ENCODE measurements around the gene KLHL1.

The KLHL1 gene

DNA sequence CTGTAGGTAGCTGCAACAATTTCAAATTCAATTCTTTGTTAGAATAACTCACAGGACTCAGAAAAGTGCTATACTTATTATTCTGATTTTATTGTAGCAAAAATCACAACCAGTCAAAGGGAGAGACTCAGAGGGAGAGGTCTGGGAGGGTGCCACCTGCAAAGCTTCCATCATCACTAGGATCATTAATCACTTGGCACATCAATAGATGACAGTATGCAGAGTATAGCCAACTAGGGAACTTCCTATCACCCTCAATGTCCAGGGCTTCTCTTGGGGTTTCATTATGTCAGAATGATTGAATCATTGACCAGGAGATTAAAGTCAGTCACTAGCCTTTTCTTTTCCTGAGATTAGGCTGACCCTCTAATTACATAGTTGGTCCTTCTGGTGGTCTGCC is 432.0 kb downstream of the KLHL1 start:
- DNase-seq = no peak

DNA sequence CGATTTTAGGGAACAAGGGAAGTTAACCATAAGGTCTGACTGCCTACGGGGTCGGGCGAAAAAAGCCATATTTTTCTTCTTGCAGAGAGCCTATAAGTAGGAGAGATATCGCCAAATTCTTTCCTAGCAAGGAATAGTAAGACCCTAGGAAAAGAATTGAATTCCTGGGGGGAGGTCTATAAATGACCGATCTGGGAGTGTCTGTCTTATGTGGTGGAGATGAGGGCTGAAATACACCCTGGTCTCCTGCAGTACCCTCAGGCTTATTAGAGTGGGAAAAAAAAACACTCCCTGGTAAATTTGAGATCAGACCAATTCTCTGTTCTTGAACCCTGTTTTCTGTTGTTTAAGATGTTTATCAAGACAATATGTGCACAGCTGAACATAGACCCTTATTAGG is 448.1 kb downstream of the KLHL1 start:
- DNase-seq = no peak

DNA sequence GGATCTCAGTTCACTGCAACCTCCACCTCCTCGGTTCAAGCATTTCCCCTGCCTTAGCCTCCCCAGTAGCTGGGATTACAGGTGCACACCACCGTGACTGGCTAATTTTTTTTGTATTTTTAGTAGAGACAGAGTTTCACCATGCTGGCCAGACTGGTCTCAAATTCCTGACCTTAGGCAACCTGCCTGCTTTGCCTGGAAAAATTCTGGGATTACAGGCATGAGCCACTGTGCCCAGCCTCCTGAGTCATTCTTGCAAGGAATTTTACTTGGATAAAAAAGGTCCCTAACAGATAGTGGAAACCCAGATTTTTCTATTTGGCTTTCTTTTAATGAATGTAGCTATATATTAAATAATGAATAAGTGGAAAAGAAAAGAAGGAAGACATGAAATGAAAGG is 450.6 kb downstream of the KLHL1 start:
- no peak for DNase-seq

DNA sequence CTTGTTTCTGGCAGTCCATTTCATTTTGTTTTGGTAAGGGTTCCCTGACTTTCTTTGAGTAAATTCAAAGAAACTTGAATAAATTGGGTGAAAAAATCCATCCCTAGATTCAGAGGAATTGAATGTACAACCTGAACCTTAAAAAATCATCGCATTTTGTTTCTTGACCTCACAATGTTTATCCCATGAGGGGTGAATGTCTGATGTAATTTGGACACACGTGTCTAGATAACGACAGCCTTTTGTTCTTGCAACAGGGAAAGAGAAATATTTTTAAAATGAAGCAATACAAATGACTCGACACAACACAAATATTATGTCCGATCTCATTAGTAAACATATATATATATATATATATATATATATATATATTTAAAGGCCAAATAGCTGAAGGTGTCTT is 453.9 kb downstream of the KLHL1 start:
- no peak for DNase-seq
